Breast epithelium (tissue), 3 donors: ENCODE results near the gene IGF2BP2.

ENCODE experiments used
- POLR2AphosphoS5 ChIP-seq, 3 donors: sonication (generic); formaldehyde crosslinking; IDR thresholded peaks; one replicate each; pipeline ENCODE4 v1.6.1; 2017; ENCODE audit warnings: antibody characterized with exemption in 3 of 3
- TF ChIP-seq, protein P1 (sequence below), 3 donors: fragments of 450-650 bp; IDR thresholded peaks; one replicate each; pipeline ENCODE4 v1.5.1; 2016 to 2017; ENCODE audit warnings: antibody characterized with exemption in 3 of 3, mild to moderate bottlenecking in 3 of 3, moderate library complexity in 3 of 3

DNA sequence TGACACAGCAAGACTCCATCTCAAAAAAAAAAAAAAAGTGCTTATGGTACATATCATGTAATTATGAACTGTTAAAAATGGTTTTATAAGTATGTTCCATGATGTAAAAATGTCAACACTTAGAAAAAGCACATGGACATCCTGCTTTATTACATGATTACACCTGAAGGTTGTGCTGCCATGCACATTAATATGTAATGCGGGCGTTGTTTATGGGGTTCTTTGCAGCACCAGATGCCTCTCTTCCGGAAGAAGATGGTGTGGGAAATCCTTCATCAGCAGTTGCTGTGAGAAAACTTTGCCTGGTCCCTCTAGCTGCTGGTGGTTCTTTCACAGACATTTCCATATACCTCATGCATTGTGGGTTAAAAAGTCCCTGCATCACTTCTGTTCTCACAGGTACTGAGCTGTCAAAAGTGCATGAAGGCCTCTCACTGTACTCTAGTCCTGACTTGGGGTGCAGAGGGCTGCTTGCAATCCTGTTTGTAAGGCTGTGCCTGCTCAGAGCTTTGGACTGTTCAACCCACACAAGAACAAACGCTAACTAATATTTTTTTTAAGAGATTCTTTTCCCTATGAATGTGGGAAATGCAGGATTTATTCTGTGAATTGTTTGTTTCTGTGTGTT, 195.2 kb downstream of the IGF2BP2 start:
- TF ChIP-seq, protein P1, sequence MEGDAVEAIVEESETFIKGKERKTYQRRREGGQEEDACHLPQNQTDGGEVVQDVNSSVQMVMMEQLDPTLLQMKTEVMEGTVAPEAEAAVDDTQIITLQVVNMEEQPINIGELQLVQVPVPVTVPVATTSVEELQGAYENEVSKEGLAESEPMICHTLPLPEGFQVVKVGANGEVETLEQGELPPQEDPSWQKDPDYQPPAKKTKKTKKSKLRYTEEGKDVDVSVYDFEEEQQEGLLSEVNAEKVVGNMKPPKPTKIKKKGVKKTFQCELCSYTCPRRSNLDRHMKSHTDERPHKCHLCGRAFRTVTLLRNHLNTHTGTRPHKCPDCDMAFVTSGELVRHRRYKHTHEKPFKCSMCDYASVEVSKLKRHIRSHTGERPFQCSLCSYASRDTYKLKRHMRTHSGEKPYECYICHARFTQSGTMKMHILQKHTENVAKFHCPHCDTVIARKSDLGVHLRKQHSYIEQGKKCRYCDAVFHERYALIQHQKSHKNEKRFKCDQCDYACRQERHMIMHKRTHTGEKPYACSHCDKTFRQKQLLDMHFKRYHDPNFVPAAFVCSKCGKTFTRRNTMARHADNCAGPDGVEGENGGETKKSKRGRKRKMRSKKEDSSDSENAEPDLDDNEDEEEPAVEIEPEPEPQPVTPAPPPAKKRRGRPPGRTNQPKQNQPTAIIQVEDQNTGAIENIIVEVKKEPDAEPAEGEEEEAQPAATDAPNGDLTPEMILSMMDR (IDR thresholded peaks at IDR 0.05), result no peak
- TF ChIP-seq POLR2AphosphoS5 (IDR thresholded peaks at IDR 0.05), result no peak
